GM10266 (cell line): ENCODE data around the gene PTCD1.

Experiments used
- DNase-seq: peaks from one replicate; pipeline ENCODE4 v3.0.0; 2012; ENCODE audit errors: extremely low spot score
- TF ChIP-seq, protein P1 (sequence below): IDR thresholded peaks from 2 replicates; pipeline ENCODE4 v1.5.1; 2012; ENCODE audit warnings: mild to moderate bottlenecking, low read depth; ENCODE audit not compliant: control insufficient read depth, insufficient read depth; ENCODE audit errors: missing control alignments

Gene PTCD1

DNA sequence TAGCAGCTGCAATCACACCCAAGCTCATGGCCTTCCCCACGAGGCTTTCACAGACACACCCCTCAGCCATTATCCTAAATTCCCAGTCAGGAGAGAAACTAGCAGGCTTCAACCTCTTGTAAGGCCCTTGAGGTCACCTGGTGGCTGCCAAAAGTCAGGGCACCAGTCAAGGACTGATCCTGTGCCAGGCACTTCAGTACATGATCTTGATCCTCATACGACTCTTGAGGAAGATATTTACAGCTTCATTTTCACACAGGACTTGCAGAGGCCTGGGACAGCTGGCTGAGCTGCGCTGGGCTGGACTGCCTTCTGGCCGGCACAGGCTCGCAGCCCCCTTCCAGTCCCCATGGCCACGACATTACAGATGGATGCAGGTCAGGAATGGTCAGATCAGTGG lies 39.0 kb downstream of the PTCD1 start:
- DNase-seq: no peak
- TF ChIP-seq, protein P1, sequence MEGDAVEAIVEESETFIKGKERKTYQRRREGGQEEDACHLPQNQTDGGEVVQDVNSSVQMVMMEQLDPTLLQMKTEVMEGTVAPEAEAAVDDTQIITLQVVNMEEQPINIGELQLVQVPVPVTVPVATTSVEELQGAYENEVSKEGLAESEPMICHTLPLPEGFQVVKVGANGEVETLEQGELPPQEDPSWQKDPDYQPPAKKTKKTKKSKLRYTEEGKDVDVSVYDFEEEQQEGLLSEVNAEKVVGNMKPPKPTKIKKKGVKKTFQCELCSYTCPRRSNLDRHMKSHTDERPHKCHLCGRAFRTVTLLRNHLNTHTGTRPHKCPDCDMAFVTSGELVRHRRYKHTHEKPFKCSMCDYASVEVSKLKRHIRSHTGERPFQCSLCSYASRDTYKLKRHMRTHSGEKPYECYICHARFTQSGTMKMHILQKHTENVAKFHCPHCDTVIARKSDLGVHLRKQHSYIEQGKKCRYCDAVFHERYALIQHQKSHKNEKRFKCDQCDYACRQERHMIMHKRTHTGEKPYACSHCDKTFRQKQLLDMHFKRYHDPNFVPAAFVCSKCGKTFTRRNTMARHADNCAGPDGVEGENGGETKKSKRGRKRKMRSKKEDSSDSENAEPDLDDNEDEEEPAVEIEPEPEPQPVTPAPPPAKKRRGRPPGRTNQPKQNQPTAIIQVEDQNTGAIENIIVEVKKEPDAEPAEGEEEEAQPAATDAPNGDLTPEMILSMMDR: no peak

DNA sequence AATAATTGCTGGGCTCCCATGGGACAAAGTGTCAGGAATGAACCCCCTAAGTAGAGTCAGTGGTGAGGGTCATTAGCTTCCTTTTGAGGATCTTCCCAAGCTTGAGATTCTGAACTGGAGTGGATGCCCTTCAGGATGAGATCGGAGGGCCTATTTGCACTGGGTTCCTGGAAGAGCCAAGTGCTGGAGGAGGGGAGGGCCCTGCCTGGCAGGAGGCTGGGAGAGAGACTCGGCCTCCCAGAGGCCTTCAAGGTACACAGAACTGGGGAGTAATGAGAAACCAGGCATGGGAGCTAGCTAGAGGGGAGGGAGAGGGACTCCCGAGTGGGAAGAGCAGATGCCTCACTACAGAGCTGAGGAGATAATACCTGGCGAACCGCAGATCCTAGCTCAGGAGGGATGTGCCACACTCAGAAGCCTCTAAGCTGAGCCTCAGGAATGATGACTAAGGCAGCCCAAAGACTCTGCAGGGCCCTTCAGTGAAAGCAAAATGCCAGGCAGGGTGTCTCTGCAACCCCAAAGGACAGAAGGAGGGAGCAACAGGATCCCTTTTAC lies 39.6 kb downstream of the PTCD1 start:
- DNase-seq: no peak
- TF ChIP-seq, protein P1: no peak

DNA sequence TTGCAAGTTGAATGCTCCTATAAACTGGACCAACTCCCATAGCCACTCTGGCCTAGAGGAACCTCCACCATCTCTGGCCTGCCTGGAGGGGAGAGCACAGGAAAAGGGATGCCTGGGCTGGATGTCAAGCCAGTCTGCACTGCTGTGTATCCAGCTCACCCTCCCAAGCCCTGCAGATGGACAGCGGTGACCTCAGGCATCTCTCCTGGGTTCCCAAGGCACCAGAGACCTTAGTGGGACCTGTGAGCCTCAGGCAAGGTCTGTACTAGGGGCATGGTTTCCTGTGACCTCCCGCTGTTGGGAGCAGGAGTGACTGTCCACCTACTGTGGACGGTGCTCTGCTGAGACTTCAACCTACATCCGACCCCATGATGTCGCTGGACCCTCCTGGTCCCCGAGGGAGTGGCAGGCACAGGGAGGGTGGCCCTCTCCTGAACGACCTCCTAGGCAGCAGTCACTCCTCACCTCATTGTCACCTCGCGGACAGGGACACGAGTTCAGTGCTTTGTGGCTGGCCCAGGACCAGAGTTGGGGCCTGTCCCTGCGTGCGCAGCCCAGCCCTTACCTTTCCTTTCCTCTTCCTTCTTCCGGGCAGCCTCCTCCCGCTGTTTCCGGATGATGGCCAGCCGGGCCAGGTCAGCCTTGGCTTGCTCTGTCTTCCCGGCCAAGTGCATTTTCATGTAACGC lies 41.2 kb downstream of the PTCD1 start:
- no peak for DNase-seq
- TF ChIP-seq, protein P1: no peak

DNA sequence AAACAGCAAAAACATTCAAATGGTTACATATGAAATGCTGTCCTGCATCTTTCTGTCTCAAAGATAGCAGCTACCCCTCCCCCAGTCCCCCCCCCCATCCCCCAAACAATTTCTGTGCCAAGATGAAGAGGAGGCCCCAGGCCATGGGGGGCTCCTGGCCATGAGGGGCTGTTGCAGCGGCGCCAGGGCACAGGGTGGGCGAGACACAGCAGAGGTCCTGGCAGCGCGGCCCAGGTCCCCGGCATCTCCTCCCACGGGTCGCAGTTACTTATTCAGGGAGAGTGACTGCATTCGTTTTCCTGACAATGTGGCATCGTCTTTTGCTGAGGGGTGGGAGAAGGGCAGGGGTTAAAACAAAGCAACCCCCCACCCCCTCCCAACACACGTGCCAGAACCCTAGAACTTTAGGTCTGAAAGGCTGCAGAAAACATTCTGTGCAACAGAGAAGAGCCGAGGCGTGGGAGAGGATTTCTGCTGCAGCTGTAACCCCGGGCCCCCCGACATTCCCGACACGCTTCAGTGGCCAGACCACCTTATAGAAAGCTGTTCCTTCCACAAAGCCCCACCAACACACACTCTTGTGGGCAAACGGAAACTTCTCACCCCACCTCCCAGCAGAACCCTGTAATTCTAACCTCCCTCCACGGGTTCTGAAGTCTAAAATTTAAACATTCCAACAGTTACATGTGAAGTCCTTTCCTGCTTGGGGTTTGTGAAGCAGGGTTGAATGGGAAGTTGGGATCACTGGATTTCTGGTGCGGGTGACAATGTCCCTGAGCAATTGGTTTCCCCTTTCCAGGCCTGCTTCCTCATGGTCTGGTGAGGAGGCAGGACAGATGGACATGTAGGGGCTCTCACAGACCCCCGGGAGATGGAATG lies 41.9 kb downstream of the PTCD1 start:
- TF ChIP-seq, protein P1: no peak
- DNase-seq: no peak

DNA sequence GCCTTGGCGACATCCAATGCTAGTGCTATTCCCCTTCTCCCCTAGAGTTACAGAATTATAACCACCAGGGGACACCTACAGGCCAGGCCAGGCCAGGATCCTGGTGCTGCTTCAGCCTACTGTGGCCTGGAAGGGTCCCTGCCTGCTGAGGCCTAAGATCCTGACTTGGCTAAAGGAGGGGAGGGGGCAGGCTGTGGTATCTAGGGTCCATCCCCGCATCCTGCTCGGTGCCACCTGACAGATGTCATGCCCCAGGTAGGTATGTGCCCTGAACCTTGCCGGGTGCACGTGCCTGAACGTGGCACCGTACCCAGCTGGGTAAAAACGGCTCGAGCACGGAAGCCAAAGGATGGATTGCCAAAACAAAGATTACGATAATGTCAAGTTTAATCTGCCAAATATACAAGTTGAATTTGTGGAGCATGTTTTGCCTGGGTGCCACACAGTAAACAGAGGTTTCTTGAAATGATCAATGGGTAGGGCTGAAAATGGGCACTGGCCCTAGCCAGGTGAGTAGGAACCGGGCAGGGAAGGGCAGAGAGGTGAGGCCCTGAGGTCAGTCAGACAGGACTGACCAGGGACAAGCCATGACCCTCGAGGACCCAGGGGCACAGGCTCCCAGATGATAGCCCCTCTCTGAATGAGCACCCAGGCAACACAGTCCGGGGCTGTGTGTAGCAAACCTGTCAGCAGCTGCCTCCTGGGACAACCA lies 42.8 kb downstream of the PTCD1 start:
- DNase-seq: no peak

DNA sequence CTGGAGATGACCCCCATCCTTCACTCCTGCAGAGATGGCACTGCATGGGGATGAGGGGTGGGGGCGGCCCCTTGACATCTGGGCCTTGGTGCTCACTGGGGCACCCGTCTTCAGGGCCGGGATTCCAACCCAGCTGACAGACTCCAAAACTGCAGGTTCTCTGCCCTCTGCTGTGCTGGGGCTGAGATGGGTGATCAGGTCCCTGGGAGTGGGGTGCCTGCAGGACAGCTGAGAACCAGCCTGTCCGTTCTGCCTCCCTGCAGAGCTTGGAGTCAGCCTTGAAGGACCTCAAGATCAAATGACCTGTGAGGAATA lies 44.5 kb downstream of the PTCD1 start:
- no peak for DNase-seq
- TF ChIP-seq, protein P1: no peak

More for the DNA sequence above, 42.8 kb downstream of the PTCD1 start:
- TF ChIP-seq, protein P1: peak; percentile 8
